ENCODE measurements around the gene NSMCE4A.
"Not testable (repeated sequence)": the region's sequence is repeated elsewhere in the genome, so short reads cannot be mapped to it uniquely, and the experiment has no call there.

NSMCE4A gene

GRCh38 chr10:121988361-121989324 lies 13.6 kb upstream of the NSMCE4A start, which contains the start of gene TACC2:
Gene TACC2 (plus strand): TSS chr10:121989163. CDS start chr10:122021982, 32,819 bp downstream.
- DNase-seq: no peak

- DNase-seq: no peak
Observed at GRCh38 chr10:121984463-121984862, 9.4 kb upstream of the NSMCE4A start.

GRCh38 chr10:121983852-121984251 lies 8.8 kb upstream of the NSMCE4A start:
- no peak for DNase-seq

GRCh38 chr10:121981346-121981745 lies 6.3 kb upstream of the NSMCE4A start:
- DNase-seq: no peak

GRCh38 chr10:121978511-121978910 lies 3.5 kb upstream of the NSMCE4A start:
- no peak for DNase-seq

GRCh38 chr10:121976607-121977006 lies 1.6 kb upstream of the NSMCE4A start:
- DNase-seq: no peak

GRCh38 chr10:121975295-121976086 lies 474 bp upstream of the NSMCE4A start:
- no peak for DNase-seq

GRCh38 chr10:121974019-121974534 lies 940 bp downstream of the NSMCE4A start:
- no peak for DNase-seq

- not testable (repeated sequence) for DNase-seq
Observed at GRCh38 chr10:121969086-121969485, 5.9 kb downstream of the NSMCE4A start.

- DNase-seq: no peak
Observed at GRCh38 chr10:121965996-121966395, 9.0 kb downstream of the NSMCE4A start.

- no peak for DNase-seq
Observed at GRCh38 chr10:121961456-121961855, 13.6 kb downstream of the NSMCE4A start.

- no peak for DNase-seq
Observed at GRCh38 chr10:121959671-121960070, 15.3 kb downstream of the NSMCE4A start.

GRCh38 chr10:121956111-121957061 lies 18.6 kb downstream of the NSMCE4A start:
- DNase-seq: no peak

GRCh38 chr10:121952226-121952625 lies 22.8 kb downstream of the NSMCE4A start:
- no peak for DNase-seq

GRCh38 chr10:121949451-121949850 lies 25.6 kb downstream of the NSMCE4A start:
- DNase-seq: no peak

- no peak for DNase-seq
Observed at GRCh38 chr10:121949049-121949448, 26.0 kb downstream of the NSMCE4A start.

GRCh38 chr10:121947343-121948330 lies 27.4 kb downstream of the NSMCE4A start:
- no peak for DNase-seq

GRCh38 chr10:121942749-121943416 lies 32.1 kb downstream of the NSMCE4A start:
- DNase-seq: no peak

- DNase-seq: no peak
Observed at GRCh38 chr10:121941532-121941931, 33.5 kb downstream of the NSMCE4A start.

- no peak for DNase-seq
Observed at GRCh38 chr10:121936295-121936694, 38.7 kb downstream of the NSMCE4A start.

Measured in T-helper 2 cell (primary cell).